Keratinocyte (primary cell): Measurements from ENCODE around the gene PSMB7. TPM values are rescaled to one million over a fixed set of nuclear protein-coding genes. Genes with fewer than 3 reads are reported as not detected.

ENCODE experiments used
- DNase-seq: peaks from one replicate; pipeline ENCODE4 v3.0.0-alpha.2; 2011; ENCODE audit warnings: low read depth, missing footprints, low spot score
- FAIRE-seq: peaks from 2 replicates; lab custom pipeline; 2011; peaks lifted over from hg19 to GRCh38; lab: Jason Lieb, UNC
- H2AFZ ChIP-seq: 2 replicates; pipeline ENCODE4 v1.6.0; 2012; ENCODE audit warnings: low read length, control low read depth, inconsistent platforms; ENCODE audit not compliant: control insufficient read depth
- H3K27ac ChIP-seq: 2 replicates; pipeline ENCODE4 v1.5.1; 2011; ENCODE audit warnings: low read length; ENCODE audit not compliant: control insufficient read depth, insufficient read depth
- H3K27me3 ChIP-seq: 3 replicates; pipeline ENCODE4 v1.6.0; 2011; ENCODE audit warnings: low read length; ENCODE audit not compliant: control insufficient read depth, insufficient read depth; ENCODE audit errors: extremely low read depth
- H3K36me3 ChIP-seq, 2 experiments: 2 replicates in 1 of 2; 3 replicates in 1 of 2; pipeline ENCODE4 v1.5.1; 2011; ENCODE audit warnings: low read length in 2 of 2, mild to moderate bottlenecking in 1 of 2; ENCODE audit not compliant: control insufficient read depth in 2 of 2, insufficient read depth in 2 of 2; ENCODE audit errors: extremely low read depth in 1 of 2
- H3K4me1 ChIP-seq: 3 replicates; pipeline ENCODE4 v1.5.1; 2011; ENCODE audit warnings: low read length; ENCODE audit not compliant: control insufficient read depth, insufficient read depth; ENCODE audit errors: extremely low read depth
- H3K4me2 ChIP-seq: 3 replicates; pipeline ENCODE4 v1.6.0; 2011; ENCODE audit warnings: low read depth, low read length; ENCODE audit not compliant: control insufficient read depth, insufficient read depth; ENCODE audit errors: extremely low read depth
- H3K4me3 ChIP-seq, 3 experiments: fragments of 200-600 bp in 1 of 3; sonication (generic) in 1 of 3; 2 replicates in 2 of 3; 3 replicates in 1 of 3; pipeline ENCODE4 v1.5.1; 2011 to 2016; ENCODE audit warnings: low read length in 3 of 3, mild to moderate bottlenecking in 3 of 3, control low read depth in 2 of 3, inconsistent platforms in 1 of 3, low read depth in 1 of 3, mixed read lengths in 1 of 3, mixed run types in 1 of 3, moderate library complexity in 1 of 3; ENCODE audit not compliant: control insufficient read depth in 2 of 3, insufficient read depth in 2 of 3; ENCODE audit errors: extremely low read depth in 1 of 3
- H3K79me2 ChIP-seq: 2 replicates; pipeline ENCODE4 v1.6.0; 2012; ENCODE audit warnings: low read length; ENCODE audit not compliant: control insufficient read depth, insufficient read depth
- H3K9ac ChIP-seq: 3 replicates; pipeline ENCODE4 v1.6.0; 2011; ENCODE audit warnings: low read length; ENCODE audit not compliant: control insufficient read depth, insufficient read depth; ENCODE audit errors: extremely low read depth
- H3K9me1 ChIP-seq: 3 replicates; pipeline ENCODE4 v1.6.0; 2011; ENCODE audit warnings: low read length; ENCODE audit not compliant: control insufficient read depth, insufficient read depth; ENCODE audit errors: extremely low read depth
- H3K9me3 ChIP-seq: 2 replicates; pipeline ENCODE4 v1.5.1; 2012; ENCODE audit warnings: low read depth, low read length; ENCODE audit not compliant: control insufficient read depth
- H4K20me1 ChIP-seq: 3 replicates; pipeline ENCODE4 v1.6.0; 2011; ENCODE audit warnings: low read length; ENCODE audit not compliant: control insufficient read depth, insufficient read depth; ENCODE audit errors: extremely low read depth
- EZH2 ChIP-seq: IDR thresholded peaks from one replicate; pipeline ENCODE4 v1.6.1; 2012; ENCODE audit warnings: inconsistent platforms, mild to moderate bottlenecking, low read length, moderate library complexity
- dilution Hi-C: fragments of 300-500 bp; cut with MboI; formaldehyde crosslinking; loops from one replicate; pipeline ENCODE4 v1.7.0; 2020; ENCODE audit warnings: low sequenced_read_pairs; ENCODE audit not compliant: extremely low pct_ligation_motif_present
- polyA plus RNA-seq, 5 experiments: library from polyadenylated mRNA; depleted of rRNA in 3 of 5; stranded (reverse) in 3 of 5; stranded (forward) in 1 of 5; unstranded in 1 of 5; fragments of >200 nt; gene quantifications; 1 replicate in 1 of 5; 2 replicates in 3 of 5; 3 replicates in 1 of 5; pipeline versions ENCODE4 v1.2.1 to v1.2.3, GENCODE V29; 2011 to 2012; ENCODE audit warnings: missing spikeins in 2 of 5, low read depth in 1 of 5, low replicate concordance in 1 of 5
- TF ChIP-seq, protein P1 (sequence below), 3 experiments: IDR thresholded peaks in 1 of 3; conservative IDR thresholded peaks in 1 of 3; optimal IDR thresholded peaks in 1 of 3; 2 replicates in 2 of 3; 3 replicates in 1 of 3; pipeline versions ENCODE3 to v1.5.1; 2011; ENCODE audit warnings: low read length in 3 of 3, mild to moderate bottlenecking in 3 of 3, moderate library complexity in 2 of 3, control low read depth in 1 of 3, inconsistent platforms in 1 of 3; ENCODE audit not compliant: insufficient read depth in 2 of 3; ENCODE audit errors: extremely low read depth in 1 of 3

The PSMB7 gene
- polyA plus RNA-seq, 1 donor (not counting 4 experiments of a cell fraction or from before 2014, with no cell fraction given), result 388 TPM

DNA sequence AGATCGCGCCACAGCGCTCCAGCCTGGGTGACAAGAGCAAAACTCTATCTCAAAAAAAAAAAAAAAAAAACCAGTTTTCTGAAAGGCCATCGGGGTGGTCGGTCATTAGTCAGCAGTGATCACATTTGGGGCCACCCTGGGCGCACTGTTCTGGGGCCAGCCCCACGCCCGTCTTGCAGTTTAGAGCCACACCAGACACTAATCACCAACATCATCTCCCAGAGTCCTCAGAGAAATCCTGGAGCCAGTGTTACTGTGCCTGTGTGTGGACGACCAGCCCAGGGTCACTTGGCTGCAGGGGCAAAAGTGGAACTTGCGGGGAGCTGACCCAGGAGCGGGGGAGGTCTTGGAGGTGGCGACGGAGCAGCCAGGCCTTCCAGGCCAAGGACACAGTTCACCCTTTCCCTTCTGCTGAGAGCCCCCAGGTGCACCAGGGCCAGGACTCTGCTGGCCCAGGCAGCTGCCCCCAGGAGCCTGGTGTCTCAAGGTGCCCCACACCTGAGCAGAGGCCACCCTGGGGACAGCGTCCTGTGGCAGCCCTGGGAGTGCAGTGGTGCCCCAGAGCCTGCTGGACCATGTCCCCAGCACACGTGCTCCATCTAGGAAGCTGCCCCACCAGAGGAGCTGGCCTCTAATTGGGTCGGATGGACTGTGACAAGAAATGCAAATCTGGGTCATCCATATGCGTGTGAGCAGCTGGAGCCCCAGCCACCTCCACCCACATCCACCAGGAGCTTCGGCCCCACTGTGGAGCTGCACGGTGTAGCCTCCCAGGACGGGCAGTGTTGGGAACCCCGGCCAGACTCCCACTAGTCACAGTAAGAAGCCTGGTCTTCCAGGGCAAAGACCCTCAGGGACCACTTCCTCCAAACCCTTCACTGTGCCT lies 106.4 kb downstream of the PSMB7 start:
- no peaks in the 10 kb centered on the region for H3K9me3 ChIP-seq
- H3K9ac ChIP-seq, result no peak overlapping the region
- peaks cover 31% of the 10 kb centered on the region for H3K4me1 ChIP-seq
- no peaks in the 10 kb centered on the region for H4K20me1 ChIP-seq
- no peak overlapping the region for H3K4me3 ChIP-seq
- peaks cover 1% of the 10 kb centered on the region for H3K9me1 ChIP-seq
- H3K4me2 ChIP-seq, result no peak overlapping the region
- no peak for DNase-seq
- TF ChIP-seq, protein P1, sequence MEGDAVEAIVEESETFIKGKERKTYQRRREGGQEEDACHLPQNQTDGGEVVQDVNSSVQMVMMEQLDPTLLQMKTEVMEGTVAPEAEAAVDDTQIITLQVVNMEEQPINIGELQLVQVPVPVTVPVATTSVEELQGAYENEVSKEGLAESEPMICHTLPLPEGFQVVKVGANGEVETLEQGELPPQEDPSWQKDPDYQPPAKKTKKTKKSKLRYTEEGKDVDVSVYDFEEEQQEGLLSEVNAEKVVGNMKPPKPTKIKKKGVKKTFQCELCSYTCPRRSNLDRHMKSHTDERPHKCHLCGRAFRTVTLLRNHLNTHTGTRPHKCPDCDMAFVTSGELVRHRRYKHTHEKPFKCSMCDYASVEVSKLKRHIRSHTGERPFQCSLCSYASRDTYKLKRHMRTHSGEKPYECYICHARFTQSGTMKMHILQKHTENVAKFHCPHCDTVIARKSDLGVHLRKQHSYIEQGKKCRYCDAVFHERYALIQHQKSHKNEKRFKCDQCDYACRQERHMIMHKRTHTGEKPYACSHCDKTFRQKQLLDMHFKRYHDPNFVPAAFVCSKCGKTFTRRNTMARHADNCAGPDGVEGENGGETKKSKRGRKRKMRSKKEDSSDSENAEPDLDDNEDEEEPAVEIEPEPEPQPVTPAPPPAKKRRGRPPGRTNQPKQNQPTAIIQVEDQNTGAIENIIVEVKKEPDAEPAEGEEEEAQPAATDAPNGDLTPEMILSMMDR (optimal IDR thresholded peaks at IDR 0.05 in 1 of 3, IDR thresholded peaks at IDR 0.05 in 1 of 3, conservative IDR thresholded peaks at IDR 0.05 in 1 of 3; ENCODE audit: extremely low read depth in 1 of 3, insufficient read depth in 2 of 3, low read length in 3 of 3), result no peak
- TF ChIP-seq EZH2, result no peak
- H2AFZ ChIP-seq, result no peak overlapping the region
- no peaks in the 10 kb centered on the region for H3K27me3 ChIP-seq
- peaks cover 12 to 46% of the 10 kb centered on the region in 2 experiments for H3K36me3 ChIP-seq
- FAIRE-seq, result no peak
- dilution Hi-C loops, result loop anchor here (25.0 kb wide), 1 partner anchor 197 kb away; no protein-coding TSS in a partner anchor
- H3K79me2 ChIP-seq, result peaks cover 25% of the 10 kb centered on the region
- peak overlapping the region; percentile 68 for H3K27ac ChIP-seq

DNA sequence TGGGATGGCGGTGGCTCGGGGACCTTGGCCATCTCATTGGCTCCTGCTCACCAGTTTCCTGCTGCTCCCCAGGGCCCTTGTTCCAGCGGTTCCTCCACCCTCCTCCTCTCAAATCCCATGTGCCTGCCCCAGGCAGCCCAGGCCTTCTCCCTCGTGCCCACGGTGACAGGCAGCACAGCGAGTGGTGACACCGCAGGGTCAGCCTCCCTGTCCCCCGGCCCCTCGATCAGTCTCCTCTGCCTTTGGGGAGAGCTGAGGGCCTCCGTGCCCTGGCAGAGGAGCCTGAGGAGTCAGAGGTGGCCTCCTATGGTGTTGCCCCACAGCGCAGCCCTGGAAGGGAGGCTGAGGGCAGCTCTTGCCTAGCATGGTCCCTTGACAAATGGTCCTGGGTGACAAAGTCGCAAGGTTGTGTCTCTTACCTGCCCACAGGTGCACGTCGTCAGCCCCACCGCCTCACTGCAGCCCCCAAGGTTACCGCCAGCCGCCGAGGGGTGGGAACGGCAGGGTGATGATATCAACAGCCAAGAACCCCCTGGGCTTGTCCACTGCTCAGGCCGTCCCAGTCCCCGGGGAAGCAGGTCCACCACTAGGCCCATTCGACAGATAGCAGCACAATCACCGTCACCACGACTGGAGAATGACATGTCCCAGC lies 107.7 kb downstream of the PSMB7 start:
- Histone ChIP-seq H3K4me2 (no peak overlapping the region), H3K9me1 (peaks cover 2% of the 10 kb centered on the region), H3K4me3 (no peak overlapping the region), H3K36me3 (peaks cover 10 to 49% of the 10 kb centered on the region in 2 experiments), H3K27me3 (no peaks in the 10 kb centered on the region), H4K20me1 (no peaks in the 10 kb centered on the region), H3K27ac (no peak overlapping the region), H3K9ac (no peak overlapping the region), H3K79me2 (peaks cover 30% of the 10 kb centered on the region), H3K4me1 (peaks cover 42% of the 10 kb centered on the region), H3K9me3 (no peaks in the 10 kb centered on the region), H2AFZ (no peak overlapping the region)
- TF ChIP-seq EZH2, result no peak
- TF ChIP-seq, protein P1 (optimal IDR thresholded peaks at IDR 0.05 in 1 of 3, IDR thresholded peaks at IDR 0.05 in 1 of 3, conservative IDR thresholded peaks at IDR 0.05 in 1 of 3; ENCODE audit: extremely low read depth in 1 of 3, insufficient read depth in 2 of 3, low read length in 3 of 3), result no peak
- DNase-seq (no peak), FAIRE-seq (no peak)
- dilution Hi-C loops, result loop anchor here (25.0 kb wide), 1 partner anchor 195 kb away; no protein-coding TSS in a partner anchor
